PC-3 (cell line): ENCODE measurements around the gene CCDC93.

Source experiments
- CTCF ChIP-seq: fragments of 300-600 bp; sonication (generic); conservative IDR thresholded peaks from 2 replicates; pipeline ENCODE4 v1.5.1; 2017; ENCODE audit warnings: antibody characterized with exemption, low read depth, mild to moderate bottlenecking, low read length
- EZH2 ChIP-seq: fragments of 300-600 bp; sonication (generic); IDR thresholded peaks from one replicate; pipeline ENCODE4 v1.6.1; 2017; ENCODE audit warnings: antibody characterized with exemption, mild to moderate bottlenecking, low read length; ENCODE audit not compliant: unreplicated experiment
- EZH2phosphoT487 ChIP-seq: fragments of 300-600 bp; sonication (generic); IDR thresholded peaks from 2 replicates; pipeline ENCODE4 v1.6.1; 2018; ENCODE audit warnings: mild to moderate bottlenecking, antibody characterized with exemption, low read length, borderline replicate concordance

GRCh38 chr2:117984208-117984607, 29.7 kb downstream of the CCDC93 start:
- TF ChIP-seq CTCF (no peak), EZH2 (no peak), EZH2phosphoT487 (no peak)
